Measurements from ENCODE around the gene PRR29.

The PRR29 gene

DNA sequence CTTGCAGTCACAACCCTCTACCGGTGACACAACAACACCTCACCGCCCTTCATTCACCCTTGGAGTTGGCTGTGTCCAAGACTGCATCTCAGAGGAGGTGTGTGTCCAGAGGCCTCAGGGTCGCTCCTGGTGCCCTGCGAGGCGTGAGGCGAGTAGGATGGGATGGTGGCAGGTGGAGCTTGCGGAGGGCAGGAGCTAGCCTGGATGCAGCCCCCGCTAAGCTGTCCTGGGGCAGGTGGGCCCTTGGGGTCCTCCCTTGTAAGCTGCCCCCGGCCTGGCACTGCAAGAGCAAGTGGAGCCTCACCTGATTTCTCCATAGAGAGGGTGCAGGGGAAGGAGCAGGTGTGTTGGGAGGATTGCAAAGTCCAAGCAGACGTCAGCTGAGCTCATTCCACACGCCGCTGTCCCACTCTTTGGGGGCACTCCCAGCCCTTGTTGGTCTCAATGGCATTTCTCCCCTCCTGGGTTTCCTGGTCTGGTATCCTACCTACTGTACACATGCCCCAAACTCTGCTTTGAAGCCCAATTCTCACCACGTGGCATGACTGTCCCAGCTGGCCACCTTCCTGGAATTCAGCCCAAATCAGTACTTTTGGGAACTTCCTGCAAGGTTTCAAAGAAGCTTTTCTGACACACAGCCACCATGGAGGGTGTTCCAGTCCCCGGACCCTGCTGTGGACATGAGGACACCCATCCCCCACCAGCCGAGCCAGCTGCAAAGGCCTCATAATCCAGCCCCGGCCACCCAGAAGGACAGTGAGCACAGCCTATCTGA, 40.4 kb downstream of the PRR29 start:
- Histone ChIP-seq H3K79me2 (ENCODE audit: control insufficient read depth, low read length) (no peaks in the 10 kb centered on the region), H3K27me3 (ENCODE audit: control insufficient read depth, low read length) (0 out of 2 replicates have a peak, but pooled peaks cover 3% of the 10 kb centered on the region), H3F3A (ENCODE audit: control insufficient read depth, insufficient read depth) (no peaks in the 10 kb centered on the region), H4K20me1 (ENCODE audit: control insufficient read depth, insufficient read depth, low read depth, low read length) (no peaks in the 10 kb centered on the region), H3K4me3 (ENCODE audit: low read length) (no peak overlapping the region), H3K9me2 (replicated peaks; ENCODE audit: control insufficient read depth, low read length) (no peaks in the 10 kb centered on the region), H3K4me1 (ENCODE audit: control insufficient read depth, low read length) (no peaks in the 10 kb centered on the region), H3K9me3 (ENCODE audit: control insufficient read depth, insufficient read depth, low read length) (no peaks in the 10 kb centered on the region), H3K27ac (ENCODE audit: low read depth, low read length) (no peak overlapping the region), H3K4me2 (ENCODE audit: low read length) (no peak overlapping the region), H3K36me3 (ENCODE audit: control insufficient read depth, low read length) (no peaks in the 10 kb centered on the region)
- TF ChIP-seq, protein P1, sequence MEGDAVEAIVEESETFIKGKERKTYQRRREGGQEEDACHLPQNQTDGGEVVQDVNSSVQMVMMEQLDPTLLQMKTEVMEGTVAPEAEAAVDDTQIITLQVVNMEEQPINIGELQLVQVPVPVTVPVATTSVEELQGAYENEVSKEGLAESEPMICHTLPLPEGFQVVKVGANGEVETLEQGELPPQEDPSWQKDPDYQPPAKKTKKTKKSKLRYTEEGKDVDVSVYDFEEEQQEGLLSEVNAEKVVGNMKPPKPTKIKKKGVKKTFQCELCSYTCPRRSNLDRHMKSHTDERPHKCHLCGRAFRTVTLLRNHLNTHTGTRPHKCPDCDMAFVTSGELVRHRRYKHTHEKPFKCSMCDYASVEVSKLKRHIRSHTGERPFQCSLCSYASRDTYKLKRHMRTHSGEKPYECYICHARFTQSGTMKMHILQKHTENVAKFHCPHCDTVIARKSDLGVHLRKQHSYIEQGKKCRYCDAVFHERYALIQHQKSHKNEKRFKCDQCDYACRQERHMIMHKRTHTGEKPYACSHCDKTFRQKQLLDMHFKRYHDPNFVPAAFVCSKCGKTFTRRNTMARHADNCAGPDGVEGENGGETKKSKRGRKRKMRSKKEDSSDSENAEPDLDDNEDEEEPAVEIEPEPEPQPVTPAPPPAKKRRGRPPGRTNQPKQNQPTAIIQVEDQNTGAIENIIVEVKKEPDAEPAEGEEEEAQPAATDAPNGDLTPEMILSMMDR (IDR thresholded peaks at IDR 0.05; ENCODE audit: low read depth, low read length, poor library complexity, severe bottlenecking): no peak
- TF ChIP-seq EZH2phosphoT487 (IDR thresholded peaks at IDR 0.05; ENCODE audit: borderline replicate concordance, low read length): no peak

DNA sequence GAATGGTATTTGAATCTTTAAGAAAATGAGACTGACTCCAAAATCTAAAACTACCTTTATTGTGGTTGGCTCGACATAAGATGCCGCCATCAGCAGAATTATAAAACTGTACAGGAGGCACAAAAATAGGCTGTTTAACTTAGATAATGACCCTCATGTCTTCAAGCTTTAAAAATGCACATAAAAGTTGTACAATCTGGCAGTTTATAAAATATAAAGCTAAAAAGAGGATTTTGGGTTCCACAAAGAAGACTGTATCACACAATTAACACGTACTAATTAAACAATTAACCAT, 40.9 kb downstream of the PRR29 start:
- Histone ChIP-seq H4K20me1 (ENCODE audit: control insufficient read depth, insufficient read depth, low read depth, low read length) (no peaks in the 10 kb centered on the region), H3K4me1 (ENCODE audit: control insufficient read depth, low read length) (no peaks in the 10 kb centered on the region), H3K27ac (ENCODE audit: low read depth, low read length) (no peak overlapping the region), H3K9me3 (ENCODE audit: control insufficient read depth, insufficient read depth, low read length) (no peaks in the 10 kb centered on the region), H3K9me2 (replicated peaks; ENCODE audit: control insufficient read depth, low read length) (no peaks in the 10 kb centered on the region), H3K36me3 (ENCODE audit: control insufficient read depth, low read length) (no peaks in the 10 kb centered on the region), H3K4me2 (ENCODE audit: low read length) (no peak overlapping the region), H3F3A (ENCODE audit: control insufficient read depth, insufficient read depth) (no peaks in the 10 kb centered on the region), H3K27me3 (ENCODE audit: control insufficient read depth, low read length) (0 out of 2 replicates have a peak, but pooled peaks cover 3% of the 10 kb centered on the region), H3K79me2 (ENCODE audit: control insufficient read depth, low read length) (no peaks in the 10 kb centered on the region), H3K4me3 (ENCODE audit: low read length) (no peak overlapping the region)
- no peak for TF ChIP-seq EZH2phosphoT487 (IDR thresholded peaks at IDR 0.05; ENCODE audit: borderline replicate concordance, low read length)

DNA sequence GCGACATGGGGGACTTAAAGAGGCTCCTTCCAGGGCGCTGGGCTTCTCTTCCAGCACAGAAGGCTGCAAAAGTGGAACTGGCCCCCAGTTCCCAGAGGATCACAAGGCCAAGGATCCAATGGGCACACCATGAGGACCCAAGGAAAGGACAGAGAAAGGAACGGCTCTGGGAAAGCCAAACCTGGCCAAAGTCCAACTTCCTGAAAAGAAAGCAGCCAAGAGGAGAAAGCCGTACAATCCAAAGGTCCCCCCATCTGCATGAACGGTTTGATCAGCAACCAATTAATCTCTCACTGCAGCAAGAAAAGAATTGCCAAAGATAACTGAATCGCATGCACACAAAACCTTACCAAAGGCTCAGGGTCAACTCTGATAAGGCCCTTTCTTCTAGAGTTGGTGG, 42.1 kb downstream of the PRR29 start:
- no peaks in the 10 kb centered on the region for H3F3A ChIP-seq (ENCODE audit: control insufficient read depth, insufficient read depth)
- H3K4me3 ChIP-seq (ENCODE audit: low read length): no peak overlapping the region
- H4K20me1 ChIP-seq (ENCODE audit: control insufficient read depth, insufficient read depth, low read depth, low read length): no peaks in the 10 kb centered on the region
- H3K79me2 ChIP-seq (ENCODE audit: control insufficient read depth, low read length): no peaks in the 10 kb centered on the region
- H3K9me3 ChIP-seq (ENCODE audit: control insufficient read depth, insufficient read depth, low read length): no peaks in the 10 kb centered on the region
- H3K36me3 ChIP-seq (ENCODE audit: control insufficient read depth, low read length): no peaks in the 10 kb centered on the region
- H3K27ac ChIP-seq (ENCODE audit: low read depth, low read length): no peak overlapping the region
- TF ChIP-seq, protein P1 (IDR thresholded peaks at IDR 0.05; ENCODE audit: low read depth, low read length, poor library complexity, severe bottlenecking): no peak
- no peak overlapping the region for H3K4me2 ChIP-seq (ENCODE audit: low read length)
- no peaks in the 10 kb centered on the region for H3K4me1 ChIP-seq (ENCODE audit: control insufficient read depth, low read length)
- H3K9me2 ChIP-seq (replicated peaks; ENCODE audit: control insufficient read depth, low read length): no peaks in the 10 kb centered on the region
- H3K27me3 ChIP-seq (ENCODE audit: control insufficient read depth, low read length): 0 out of 2 replicates have a peak, but pooled peaks cover 3% of the 10 kb centered on the region

DNA sequence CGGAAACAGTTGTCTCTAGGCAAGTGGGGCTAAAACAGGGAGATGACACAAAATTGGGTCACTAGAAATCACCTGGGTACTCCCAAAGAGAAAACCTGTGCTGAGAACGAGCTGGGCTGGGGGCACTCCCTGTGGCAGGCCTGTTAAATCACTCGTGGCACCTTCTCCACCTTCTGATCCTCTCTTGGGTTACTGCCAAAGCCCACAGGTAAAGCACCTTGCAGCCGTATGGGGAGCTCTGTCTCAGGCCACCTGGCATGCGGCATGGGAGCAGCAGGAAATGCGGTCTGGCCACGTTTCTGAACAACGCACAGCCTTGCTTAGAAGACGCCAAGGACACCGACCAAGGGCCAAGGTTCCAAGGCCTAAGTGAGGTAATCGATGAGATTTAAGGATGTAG, 43.8 kb downstream of the PRR29 start:
- Histone ChIP-seq H3K36me3 (ENCODE audit: control insufficient read depth, low read length) (no peaks in the 10 kb centered on the region), H3K4me2 (ENCODE audit: low read length) (no peak overlapping the region), H3K27ac (ENCODE audit: low read depth, low read length) (no peak overlapping the region), H3K27me3 (ENCODE audit: control insufficient read depth, low read length) (0 out of 2 replicates have a peak, but pooled peaks cover under 1% of the 10 kb centered on the region), H3K9me2 (replicated peaks; ENCODE audit: control insufficient read depth, low read length) (no peaks in the 10 kb centered on the region), H3F3A (ENCODE audit: control insufficient read depth, insufficient read depth) (no peaks in the 10 kb centered on the region), H3K4me3 (ENCODE audit: low read length) (no peak overlapping the region), H3K79me2 (ENCODE audit: control insufficient read depth, low read length) (no peaks in the 10 kb centered on the region), H3K9me3 (ENCODE audit: control insufficient read depth, insufficient read depth, low read length) (no peaks in the 10 kb centered on the region), H4K20me1 (ENCODE audit: control insufficient read depth, insufficient read depth, low read depth, low read length) (no peaks in the 10 kb centered on the region), H3K4me1 (ENCODE audit: control insufficient read depth, low read length) (no peaks in the 10 kb centered on the region)
- no peak for TF ChIP-seq EZH2phosphoT487 (IDR thresholded peaks at IDR 0.05; ENCODE audit: borderline replicate concordance, low read length)
- TF ChIP-seq, protein P1 (IDR thresholded peaks at IDR 0.05; ENCODE audit: low read depth, low read length, poor library complexity, severe bottlenecking): no peak
